ENCODE measurements around the gene SAP30BP. TPM values are rescaled to one million over a fixed set of nuclear protein-coding genes. Genes with fewer than 3 reads are reported as not detected.

SAP30BP gene
- total RNA-seq, 1 experiment from 2014 or later: 149 TPM

DNA sequence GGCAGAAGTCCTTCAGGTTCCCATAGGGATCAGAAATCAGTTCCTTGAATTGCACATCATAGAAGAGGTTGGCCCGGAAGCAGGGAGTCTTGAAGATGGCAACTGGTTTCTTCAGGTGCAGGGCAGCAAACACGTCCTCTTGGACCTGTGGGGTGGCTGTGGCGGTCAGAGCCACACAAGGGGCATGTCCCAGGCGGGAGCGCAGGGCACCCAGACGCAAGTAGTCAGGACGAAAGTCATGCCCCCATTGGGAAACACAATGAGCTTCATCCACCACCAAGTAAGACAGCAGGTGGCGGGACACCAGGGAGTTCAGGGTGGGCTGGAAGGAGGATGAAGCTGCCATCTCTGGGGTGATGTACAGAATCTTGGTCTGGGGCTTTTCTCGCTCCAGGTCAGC is 4.6 kb upstream of the SAP30BP start:
- no peak for DNase-seq (ENCODE audit: low read depth, low spot score)
- H3K36me3 ChIP-seq (ENCODE audit: control insufficient read depth in 1 of 2, insufficient read depth in 2 of 2, low read length in 2 of 2): peaks cover 14 to 28% of the 10 kb centered on the region in 2 experiments; a peak in 2 of 4 replicates
- POLR2A ChIA-PET: no interaction called here

DNA sequence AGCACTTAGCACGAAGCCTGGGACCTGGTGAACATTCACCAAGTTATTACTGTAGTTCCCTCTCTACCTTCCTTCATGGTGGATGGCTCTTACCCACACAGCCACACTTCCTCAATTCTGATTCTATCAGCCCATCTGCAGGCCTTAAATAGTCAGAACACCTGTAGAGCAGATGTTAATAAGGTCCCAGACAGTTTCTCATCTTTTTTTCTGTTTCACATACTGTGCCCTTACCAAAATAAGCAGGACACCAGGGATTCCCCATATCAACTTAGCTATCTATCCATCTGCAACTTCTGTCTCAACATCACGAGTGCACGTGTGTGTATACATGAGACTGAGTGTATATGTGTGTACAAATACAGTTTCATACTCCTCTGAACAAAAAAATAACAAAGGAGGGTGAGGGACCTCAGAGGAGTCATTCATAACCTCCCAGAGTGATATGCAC is 3.0 kb upstream of the SAP30BP start:
- BruUV-seq (replicated peaks): no TSS peak
- Histone ChIP-seq H3K9ac (ENCODE audit: low read length) (no peak overlapping the region), H3K9me3 (ENCODE audit: control insufficient read depth in 1 of 2, insufficient read depth in 1 of 2, low read depth in 1 of 2, low read length in 2 of 2) (no peaks in the 10 kb centered on the region), H3K27ac (ENCODE audit: low read depth, low read length) (no peak overlapping the region), H3K79me2 (ENCODE audit: insufficient read depth, low read length) (peaks cover 40% of the 10 kb centered on the region), H4K20me1 (ENCODE audit: insufficient read depth) (no peaks in the 10 kb centered on the region), H3K9me2 (ENCODE audit: insufficient read depth) (no peaks in the 10 kb centered on the region), H3K4me2 (ENCODE audit: low read length) (no peak overlapping the region), H3K4me1 (ENCODE audit: control insufficient read depth in 1 of 2, insufficient read depth in 2 of 2, low read length in 2 of 2) (peaks cover 13 to 19% of the 10 kb centered on the region in 2 experiments; a peak in 3 of 4 replicates), H3K27me3 (ENCODE audit: insufficient read depth, low read length) (no peaks in the 10 kb centered on the region), H2AFZ (ENCODE audit: low read depth, low read length, poor library complexity, severe bottlenecking) (no peak overlapping the region), H3K36me3 (ENCODE audit: control insufficient read depth in 1 of 2, insufficient read depth in 2 of 2, low read length in 2 of 2) (peaks cover 17 to 29% of the 10 kb centered on the region in 2 experiments; a peak in 3 of 4 replicates), H3K4me3 (replicated peaks in 1 of 2; ENCODE audit: low read depth in 1 of 2, low read length in 2 of 2) (no peak overlapping the region)
- ATAC-seq (no peak), DNase-seq (ENCODE audit: low read depth, low spot score) (no peak)
- ChIA-PET CTCF (no interaction called here), POLR2A (no interaction called here), RAD21 (ENCODE audit: low non-redundant PET in 1 of 2, low total read pairs in 2 of 2, uncharacterized antibody in 2 of 2, unreplicated experiment in 2 of 2) (no interaction called here)
- intact Hi-C loops (cut with micrococcal nuclease): no loop called here
- TF ChIP-seq, protein P1, sequence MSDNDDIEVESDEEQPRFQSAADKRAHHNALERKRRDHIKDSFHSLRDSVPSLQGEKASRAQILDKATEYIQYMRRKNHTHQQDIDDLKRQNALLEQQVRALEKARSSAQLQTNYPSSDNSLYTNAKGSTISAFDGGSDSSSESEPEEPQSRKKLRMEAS (IDR thresholded peaks at IDR 0.05): no peak
- TF ChIP-seq SIN3A (IDR thresholded peaks at IDR 0.05; ENCODE audit: low read depth): no peak
- no peak for TF ChIP-seq CBX3 (IDR thresholded peaks at IDR 0.05; ENCODE audit: low read depth)
- TF ChIP-seq SRF (IDR thresholded peaks at IDR 0.05; ENCODE audit: low read depth): no peak
- TF ChIP-seq, protein P2, sequence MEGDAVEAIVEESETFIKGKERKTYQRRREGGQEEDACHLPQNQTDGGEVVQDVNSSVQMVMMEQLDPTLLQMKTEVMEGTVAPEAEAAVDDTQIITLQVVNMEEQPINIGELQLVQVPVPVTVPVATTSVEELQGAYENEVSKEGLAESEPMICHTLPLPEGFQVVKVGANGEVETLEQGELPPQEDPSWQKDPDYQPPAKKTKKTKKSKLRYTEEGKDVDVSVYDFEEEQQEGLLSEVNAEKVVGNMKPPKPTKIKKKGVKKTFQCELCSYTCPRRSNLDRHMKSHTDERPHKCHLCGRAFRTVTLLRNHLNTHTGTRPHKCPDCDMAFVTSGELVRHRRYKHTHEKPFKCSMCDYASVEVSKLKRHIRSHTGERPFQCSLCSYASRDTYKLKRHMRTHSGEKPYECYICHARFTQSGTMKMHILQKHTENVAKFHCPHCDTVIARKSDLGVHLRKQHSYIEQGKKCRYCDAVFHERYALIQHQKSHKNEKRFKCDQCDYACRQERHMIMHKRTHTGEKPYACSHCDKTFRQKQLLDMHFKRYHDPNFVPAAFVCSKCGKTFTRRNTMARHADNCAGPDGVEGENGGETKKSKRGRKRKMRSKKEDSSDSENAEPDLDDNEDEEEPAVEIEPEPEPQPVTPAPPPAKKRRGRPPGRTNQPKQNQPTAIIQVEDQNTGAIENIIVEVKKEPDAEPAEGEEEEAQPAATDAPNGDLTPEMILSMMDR (IDR thresholded peaks at IDR 0.05 in 2 of 3, conservative IDR thresholded peaks at IDR 0.05 in 1 of 3; ENCODE audit: borderline replicate concordance in 1 of 3, insufficient read depth in 1 of 3, low read depth in 2 of 3, low read length in 2 of 3): no peak
- no peak for TF ChIP-seq EZH2 (IDR thresholded peaks at IDR 0.05)
- TF ChIP-seq, protein P3, sequence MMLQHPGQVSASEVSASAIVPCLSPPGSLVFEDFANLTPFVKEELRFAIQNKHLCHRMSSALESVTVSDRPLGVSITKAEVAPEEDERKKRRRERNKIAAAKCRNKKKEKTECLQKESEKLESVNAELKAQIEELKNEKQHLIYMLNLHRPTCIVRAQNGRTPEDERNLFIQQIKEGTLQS (IDR thresholded peaks at IDR 0.05): no peak
- no peak for TF ChIP-seq POLR2A (IDR thresholded peaks at IDR 0.05; ENCODE audit: borderline replicate concordance, extremely low read depth, insufficient read depth, insufficient read length)
- TF ChIP-seq POLR2AphosphoS5 (IDR thresholded peaks at IDR 0.05; ENCODE audit: low read depth, low read length): no peak
- no peak for TF ChIP-seq FOSL1 (IDR thresholded peaks at IDR 0.05; ENCODE audit: low read depth)
- no peak for TF ChIP-seq EGR1 (IDR thresholded peaks at IDR 0.05; ENCODE audit: low read depth)
- TF ChIP-seq ZFX (IDR thresholded peaks at IDR 0.05): no peak

More for the DNA sequence above, 4.6 kb upstream of the SAP30BP start:
- Histone ChIP-seq H3K9me3 (ENCODE audit: control insufficient read depth in 1 of 2, insufficient read depth in 1 of 2, low read depth in 1 of 2, low read length in 2 of 2) (no peaks in the 10 kb centered on the region), H3K79me2 (ENCODE audit: insufficient read depth, low read length) (peaks cover 24% of the 10 kb centered on the region), H2AFZ (ENCODE audit: low read depth, low read length, poor library complexity, severe bottlenecking) (no peak overlapping the region), H3K4me3 (replicated peaks in 1 of 2; ENCODE audit: low read depth in 1 of 2, low read length in 2 of 2) (no peak overlapping the region), H3K9ac (ENCODE audit: low read length) (no peak overlapping the region), H3K9me2 (ENCODE audit: insufficient read depth) (no peaks in the 10 kb centered on the region), H4K20me1 (ENCODE audit: insufficient read depth) (no peaks in the 10 kb centered on the region), H3K4me2 (ENCODE audit: low read length) (no peak overlapping the region), H3K27me3 (ENCODE audit: insufficient read depth, low read length) (no peaks in the 10 kb centered on the region), H3K4me1 (ENCODE audit: control insufficient read depth in 1 of 2, insufficient read depth in 2 of 2, low read length in 2 of 2) (peaks cover 6 to 9% of the 10 kb centered on the region in 2 experiments; a peak in 3 of 4 replicates), H3K27ac (ENCODE audit: low read depth, low read length) (no peak overlapping the region)
- intact Hi-C loops (cut with micrococcal nuclease): no loop called here
- CTCF ChIA-PET: interaction anchor here (1.6 to 1.9 kb wide), 2 partner anchors 11 to 29 kb away, joined by 4 to 7 read pairs; partner anchors contain the start of gene SMIM5
- no peak for ATAC-seq
- RAD21 ChIA-PET (ENCODE audit: low non-redundant PET in 1 of 2, low total read pairs in 2 of 2, uncharacterized antibody in 2 of 2, unreplicated experiment in 2 of 2): no interaction called here
- TF ChIP-seq JUND (IDR thresholded peaks at IDR 0.05): no peak
- TF ChIP-seq TCF7L2 (IDR thresholded peaks at IDR 0.05; ENCODE audit: borderline replicate concordance, extremely low read depth, insufficient read depth, insufficient read length): no peak
- no peak for TF ChIP-seq SIN3A (IDR thresholded peaks at IDR 0.05; ENCODE audit: low read depth)
- no peak for TF ChIP-seq ELF1 (IDR thresholded peaks at IDR 0.05; ENCODE audit: borderline replicate concordance, low read depth)
- BruUV-seq (replicated peaks): no TSS peak
